ENCODE data around the gene NUDT14.

- TF ChIP-seq CTCF (IDR thresholded peaks at IDR 0.05): no peak; the same call in 1 of the 2 replicates
- no peak for TF ChIP-seq TCF7L2 (IDR thresholded peaks at IDR 0.05; ENCODE audit: low read depth, low read length)
- TF ChIP-seq REST (IDR thresholded peaks at IDR 0.05; ENCODE audit: insufficient read depth in 1 of 2, low read depth in 2 of 2, low read length in 1 of 2): no peak
These were observed at the start of gene NUDT14 for GRCh38 chr14:105180592-105181548.
